RWPE2 (cell line): Measurements from ENCODE around the gene BCAN.

ENCODE experiments used
- ATAC-seq: fragments of 200-7000 bp; cut with Tn5 transposase; 3 replicates; pipeline ENCODE4 v1.9.1; 2021; ENCODE audit warnings: low read depth
- DNase-seq: peaks from one replicate; pipeline ENCODE4 v3.0.0-alpha.2; 2020; ENCODE audit warnings: low spot score
- H3K27ac ChIP-seq: fragments of 450-650 bp; 2 replicates; pipeline ENCODE4 v1.5.1; 2017; ENCODE audit warnings: mild to moderate bottlenecking; ENCODE audit not compliant: poor library complexity, severe bottlenecking
- H3K27me3 ChIP-seq: fragments of 250-450 bp; sonication (Bioruptor Pico); 2 replicates; pipeline ENCODE4 v1.5.1; 2021; ENCODE audit warnings: mild to moderate bottlenecking, moderate library complexity; ENCODE audit not compliant: insufficient read depth, poor library complexity, severe bottlenecking
- H3K36me3 ChIP-seq: fragments of 250-450 bp; sonication (Bioruptor Pico); 2 replicates; pipeline ENCODE4 v1.5.1; 2020; ENCODE audit warnings: low read depth, mild to moderate bottlenecking, moderate library complexity
- H3K4me1 ChIP-seq: fragments of 250-450 bp; sonication (Bioruptor Pico); 2 replicates; pipeline ENCODE4 v1.5.1; 2021; ENCODE audit warnings: mild to moderate bottlenecking, moderate library complexity; ENCODE audit not compliant: insufficient read depth, poor library complexity, severe bottlenecking
- H3K4me3 ChIP-seq: fragments of 250-450 bp; sonication (Bioruptor Pico); 2 replicates; pipeline ENCODE4 v1.5.1; 2021; ENCODE audit warnings: mild to moderate bottlenecking, moderate library complexity; ENCODE audit not compliant: severe bottlenecking
- H3K9me3 ChIP-seq: fragments of 250-450 bp; sonication (Bioruptor Pico); 2 replicates; pipeline ENCODE4 v1.5.1; 2021; ENCODE audit warnings: mild to moderate bottlenecking, moderate library complexity; ENCODE audit not compliant: severe bottlenecking
- TF ChIP-seq, protein P1 (sequence below): fragments of 450-650 bp; IDR thresholded peaks from one replicate; pipeline ENCODE4 v1.5.1; 2017; ENCODE audit warnings: mild to moderate bottlenecking, moderate library complexity; ENCODE audit not compliant: poor library complexity, severe bottlenecking

BCAN gene

DNA sequence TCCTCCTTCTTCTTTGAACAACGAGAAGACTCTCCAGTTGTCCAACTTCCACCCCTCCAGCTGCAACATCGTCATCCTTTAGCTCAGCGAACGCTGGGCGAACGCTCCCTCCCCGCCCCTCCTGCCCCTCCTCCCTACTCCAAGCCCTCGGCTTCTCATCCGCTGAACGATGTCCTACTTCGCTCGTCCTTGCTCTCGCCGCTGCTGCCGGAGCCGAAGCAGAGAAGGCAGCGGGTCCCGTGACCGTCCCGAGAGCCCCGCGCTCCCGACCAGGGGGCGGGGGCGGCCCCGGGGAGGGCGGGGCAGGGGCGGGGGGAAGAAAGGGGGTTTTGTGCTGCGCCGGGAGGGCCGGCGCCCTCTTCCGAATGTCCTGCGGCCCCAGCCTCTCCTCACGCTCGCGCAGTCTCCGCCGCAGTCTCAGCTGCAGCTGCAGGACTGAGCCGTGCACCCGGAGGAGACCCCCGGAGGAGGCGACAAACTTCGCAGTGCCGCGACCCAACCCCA is at the start of gene BCAN:
Gene BCAN (plus strand): TSS at position 357 of the 504 bp plus-strand sequence. CDS start 3,938 bp downstream, outside the sequence.
- Histone ChIP-seq H3K4me1 (no peaks in the 10 kb centered on the region), H3K27ac (no peak within 1 kb of the TSS), H3K36me3 (no peaks in the 10 kb centered on the region), H3K4me3 (no peak within 1 kb of the TSS), H3K27me3 (peaks cover 94% of the 10 kb centered on the region), H3K9me3 (no peaks in the 10 kb centered on the region)
- ATAC-seq (peak; percentile 17; the same call in 2 of the 3 replicates), DNase-seq (no peak)
- TF ChIP-seq, protein P1, sequence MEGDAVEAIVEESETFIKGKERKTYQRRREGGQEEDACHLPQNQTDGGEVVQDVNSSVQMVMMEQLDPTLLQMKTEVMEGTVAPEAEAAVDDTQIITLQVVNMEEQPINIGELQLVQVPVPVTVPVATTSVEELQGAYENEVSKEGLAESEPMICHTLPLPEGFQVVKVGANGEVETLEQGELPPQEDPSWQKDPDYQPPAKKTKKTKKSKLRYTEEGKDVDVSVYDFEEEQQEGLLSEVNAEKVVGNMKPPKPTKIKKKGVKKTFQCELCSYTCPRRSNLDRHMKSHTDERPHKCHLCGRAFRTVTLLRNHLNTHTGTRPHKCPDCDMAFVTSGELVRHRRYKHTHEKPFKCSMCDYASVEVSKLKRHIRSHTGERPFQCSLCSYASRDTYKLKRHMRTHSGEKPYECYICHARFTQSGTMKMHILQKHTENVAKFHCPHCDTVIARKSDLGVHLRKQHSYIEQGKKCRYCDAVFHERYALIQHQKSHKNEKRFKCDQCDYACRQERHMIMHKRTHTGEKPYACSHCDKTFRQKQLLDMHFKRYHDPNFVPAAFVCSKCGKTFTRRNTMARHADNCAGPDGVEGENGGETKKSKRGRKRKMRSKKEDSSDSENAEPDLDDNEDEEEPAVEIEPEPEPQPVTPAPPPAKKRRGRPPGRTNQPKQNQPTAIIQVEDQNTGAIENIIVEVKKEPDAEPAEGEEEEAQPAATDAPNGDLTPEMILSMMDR, result no peak

DNA sequence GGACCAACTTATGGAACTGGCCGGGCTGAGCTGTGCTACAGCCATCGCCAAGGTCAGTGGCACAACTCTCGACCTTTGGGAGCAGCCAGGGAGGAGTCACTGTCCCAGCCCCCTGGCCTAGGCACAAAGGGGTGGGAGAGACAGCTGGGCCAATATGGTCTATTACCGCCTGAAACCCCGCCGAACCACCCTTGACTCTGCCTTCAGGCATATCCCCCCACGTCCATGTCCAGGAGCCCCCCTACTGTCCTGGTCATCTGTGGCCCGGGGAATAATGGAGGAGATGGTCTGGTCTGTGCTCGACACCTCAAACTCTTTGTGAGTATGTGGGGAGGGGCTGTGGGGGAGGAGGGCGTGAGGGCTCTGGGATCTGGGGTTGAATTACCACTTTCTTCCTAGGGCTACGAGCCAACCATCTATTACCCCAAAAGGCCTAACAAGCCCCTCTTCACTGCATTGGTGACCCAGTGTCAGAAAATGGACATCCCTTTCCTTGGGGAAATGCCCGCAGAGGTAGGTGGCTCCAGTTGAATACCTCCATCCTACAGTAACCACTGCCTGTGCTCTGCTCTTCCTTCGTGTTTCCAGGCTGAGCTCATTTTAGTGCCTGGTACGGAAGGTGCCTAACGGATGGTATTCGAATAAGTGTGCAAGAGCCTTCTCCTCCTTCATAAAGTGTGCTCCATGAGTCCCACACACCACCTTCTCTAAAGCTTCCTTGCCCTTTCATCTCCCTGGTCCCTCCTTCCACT is 49.6 kb upstream of the BCAN start:
- Histone ChIP-seq H3K4me3 (peak overlapping the region; percentile 72), H3K36me3 (peaks cover 48% of the 10 kb centered on the region), H3K27me3 (no peaks in the 10 kb centered on the region), H3K9me3 (no peaks in the 10 kb centered on the region), H3K4me1 (peaks cover 5% of the 10 kb centered on the region), H3K27ac (peak overlapping the region; percentile 37)
- DNase-seq, result no peak
- ATAC-seq, result no peak; the same call in 2 of the 3 replicates
- TF ChIP-seq, protein P1, result no peak

DNA sequence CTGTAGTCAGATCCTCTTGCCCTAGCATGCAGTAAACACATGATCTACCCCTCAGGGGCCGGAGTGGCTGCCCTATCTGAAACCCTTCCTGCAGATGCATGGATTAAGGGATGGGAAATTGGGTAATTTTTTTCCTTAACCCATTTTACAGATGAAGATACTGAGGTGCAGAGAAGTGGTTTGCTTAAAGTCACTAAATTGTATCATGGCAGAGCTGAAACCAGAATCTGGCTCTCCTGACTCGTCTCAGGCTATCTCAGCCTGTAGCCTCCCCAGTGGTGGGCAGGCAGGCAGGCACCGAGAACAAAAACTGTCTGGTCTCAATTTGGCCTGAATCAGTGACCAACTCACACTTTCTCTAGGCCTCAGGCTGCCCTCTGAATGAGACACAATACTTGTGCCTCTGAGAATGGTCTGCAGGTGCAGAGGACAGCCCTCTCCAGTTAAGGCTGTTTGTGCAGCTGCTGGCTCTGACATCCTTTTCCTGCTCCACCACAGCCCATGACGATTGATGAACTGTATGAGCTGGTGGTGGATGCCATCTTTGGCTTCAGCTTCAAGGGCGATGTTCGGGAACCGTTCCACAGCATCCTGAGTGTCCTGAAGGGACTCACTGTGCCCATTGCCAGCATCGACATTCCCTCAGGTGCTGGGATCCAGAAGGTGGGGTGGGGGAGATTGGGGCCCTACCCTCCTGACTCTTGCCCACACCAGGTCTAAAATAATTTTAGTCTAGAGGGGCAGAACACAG is 48.8 kb upstream of the BCAN start:
- no peaks in the 10 kb centered on the region for H3K9me3 ChIP-seq
- ATAC-seq, result no peak
- H3K27ac ChIP-seq, result no peak overlapping the region
- DNase-seq, result no peak
- H3K36me3 ChIP-seq, result peaks cover 55% of the 10 kb centered on the region
- peaks cover 5% of the 10 kb centered on the region for H3K4me1 ChIP-seq
- no peaks in the 10 kb centered on the region for H3K27me3 ChIP-seq
- no peak overlapping the region for H3K4me3 ChIP-seq
- TF ChIP-seq, protein P1, result no peak

- no peak overlapping the region for H3K27ac ChIP-seq
- TF ChIP-seq, protein P1, result no peak
These were observed 48.3 kb upstream of the BCAN start for GRCh38 chr1:156593661-156593989.

GRCh38 chr1:156594190-156594589 is 47.7 kb upstream of the BCAN start:
- H3K4me1 ChIP-seq, result peaks cover 5% of the 10 kb centered on the region
- TF ChIP-seq, protein P1, result no peak
- no peaks in the 10 kb centered on the region for H3K27me3 ChIP-seq
- H3K4me3 ChIP-seq, result no peak overlapping the region
- ATAC-seq, result no peak
- H3K9me3 ChIP-seq, result no peaks in the 10 kb centered on the region
- H3K36me3 ChIP-seq, result peaks cover 66% of the 10 kb centered on the region
- no peak overlapping the region for H3K27ac ChIP-seq
- DNase-seq, result no peak

More at GRCh38 chr1:156593661-156593989, 48.3 kb upstream of the BCAN start:
- Histone ChIP-seq H3K4me3 (no peak overlapping the region), H3K27me3 (no peaks in the 10 kb centered on the region), H3K36me3 (peaks cover 60% of the 10 kb centered on the region), H3K4me1 (peaks cover 5% of the 10 kb centered on the region), H3K9me3 (no peaks in the 10 kb centered on the region)
- no peak for ATAC-seq
- DNase-seq, result no peak
